Thyroid gland (tissue), 4 donors: ENCODE results near the gene CISH. TPM values are rescaled to one million over a fixed set of nuclear protein-coding genes. Genes with fewer than 3 reads are reported as not detected.

Experiments used
- DNase-seq, 2 donors: peaks; one replicate each; pipeline ENCODE4 v3.0.0-alpha.2; 2019
- H3K27ac ChIP-seq, 3 donors: fragments of 200-600 bp; sonication (generic); 1 replicate in 2 of 3; 2 replicates in 1 of 3; pipeline ENCODE4 v1.5.1; 2016 to 2019; ENCODE audit warnings: mild to moderate bottlenecking in 1 of 3, moderate library complexity in 1 of 3
- H3K27me3 ChIP-seq: fragments of 200-600 bp; sonication (generic); one replicate; pipeline ENCODE4 v1.5.1; 2019
- H3K36me3 ChIP-seq, 2 donors: fragments of 200-600 bp; sonication (generic); one replicate each; pipeline ENCODE4 v1.5.1; 2016 to 2019
- H3K4me1 ChIP-seq, 2 donors: fragments of 200-600 bp; sonication (generic); one replicate each; pipeline ENCODE4 v1.5.1; 2017 to 2019
- H3K4me3 ChIP-seq, 3 donors: fragments of 200-600 bp; sonication (generic); replicated peaks in 1 of 3; 1 replicate in 2 of 3; 2 replicates in 1 of 3; pipeline ENCODE4 v1.5.1; 2016; ENCODE audit warnings: mild to moderate bottlenecking in 1 of 3
- H3K9me3 ChIP-seq: fragments of 200-600 bp; sonication (generic); one replicate; pipeline ENCODE4 v1.5.1; 2017
- CTCF ChIP-seq, 6 experiments: fragments of 200-600 bp in 3 of 6; fragments of 450-650 bp in 3 of 6; sonication (generic) in 3 of 6; IDR thresholded peaks; one replicate each; pipeline ENCODE4 v1.5.1; 2016 to 2019; ENCODE audit warnings: antibody characterized with exemption in 6 of 6, mild to moderate bottlenecking in 2 of 6, inconsistent platforms in 1 of 6, moderate library complexity in 1 of 6
- POLR2A ChIP-seq, 2 donors: fragments of 450-650 bp; IDR thresholded peaks; one replicate each; pipeline ENCODE4 v1.6.1; 2017; ENCODE audit warnings: antibody characterized with exemption in 2 of 2, mild to moderate bottlenecking in 2 of 2, moderate library complexity in 1 of 2
- WGBS, 2 donors: methylation state at CpG; one replicate each; pipeline ENCODE4 v1.1.5; 2017; 5-methylcytosine and 5-hydroxymethylcytosine counted together
- intact Hi-C: fragments of 100-400 bp; cut with DNase I; formaldehyde crosslinking; loops from one replicate; pipeline ENCODE4 v1.15.1; 2023
- total RNA-seq, 4 donors: library from RNA; depleted of rRNA; stranded (reverse); fragments of >200 nt; gene quantifications; one replicate each; pipeline ENCODE4 v1.2.3, GENCODE V29; 2016

Gene CISH
- total RNA-seq, 4 donors from 2014 or later = 31.0 to 78.1 (median 48.0) TPM

- 65 to 86% methylated on average over 1 of the region's 1 CpG for WGBS, 2 donors
- Histone ChIP-seq H3K27ac (peak overlapping the region; percentile 91 to 100 (median 100)), H3K4me3 (no peak overlapping the region), H3K27me3 (no peaks in the 10 kb centered on the region), H3K9me3 (no peaks in the 10 kb centered on the region), H3K4me1 (peaks cover 54 to 68% of the 10 kb centered on the region in 2 donors), H3K36me3 (no peaks in the 10 kb centered on the region)
- intact Hi-C loops = no loop called here
- peak; percentile 29 to 37 for DNase-seq
- TF ChIP-seq CTCF (IDR thresholded peaks at IDR 0.05) (no peak), POLR2A (IDR thresholded peaks at IDR 0.05) (no peak)
Observed at GRCh38 chr3:50599716-50600118, 11.9 kb downstream of the CISH start.

- Histone ChIP-seq H3K27ac (peak overlapping the region; percentile 91 to 100 (median 100)), H3K9me3 (no peaks in the 10 kb centered on the region), H3K36me3 (no peaks in the 10 kb centered on the region), H3K4me3 (no peak overlapping the region), H3K27me3 (no peaks in the 10 kb centered on the region), H3K4me1 (peaks cover 48 to 66% of the 10 kb centered on the region in 2 donors)
- 79 to 87% methylated on average over 5 to 6 of the region's 6 CpGs for whole genome bisulfite sequencing, 2 donors
- TF ChIP-seq POLR2A (IDR thresholded peaks at IDR 0.05) (no peak), CTCF (IDR thresholded peaks at IDR 0.05) (no peak)
- intact Hi-C loops = no loop called here
- DNase-seq = no peak
Observed at GRCh38 chr3:50599115-50599715, 12.4 kb downstream of the CISH start.

- H3K27ac ChIP-seq = peak overlapping the region; percentile 20 to 50 (median 44)
- H3K9me3 ChIP-seq = no peaks in the 10 kb centered on the region
- no peak for TF ChIP-seq CTCF (IDR thresholded peaks at IDR 0.05)
- peak in 1 of 2 donors; percentile 13 for TF ChIP-seq POLR2A (IDR thresholded peaks at IDR 0.05)
- 33 to 49% methylated on average over 2 of the region's 2 CpGs for WGBS, 2 donors
- no peaks in the 10 kb centered on the region for H3K36me3 ChIP-seq
- DNase-seq = peak in 1 of 2 donors; percentile 32
- peaks cover 24 to 53% of the 10 kb centered on the region in 2 donors for H3K4me1 ChIP-seq
- H3K4me3 ChIP-seq = no peak overlapping the region
- intact Hi-C loops = no loop called here
- H3K27me3 ChIP-seq = no peaks in the 10 kb centered on the region
Observed at GRCh38 chr3:50594253-50594785, 17.3 kb downstream of the CISH start.

GRCh38 chr3:50592568-50592967 lies 19.0 kb downstream of the CISH start:
- Histone ChIP-seq H3K27ac (peak overlapping the region; percentile 33 to 47 (median 43)), H3K9me3 (no peaks in the 10 kb centered on the region), H3K4me3 (no peak overlapping the region), H3K27me3 (no peaks in the 10 kb centered on the region), H3K36me3 (no peaks in the 10 kb centered on the region), H3K4me1 (peaks cover 21 to 52% of the 10 kb centered on the region in 2 donors)
- DNase-seq = no peak
- TF ChIP-seq CTCF (IDR thresholded peaks at IDR 0.05) = no peak
- WGBS, 2 donors = 49 to 62% methylated on average over 5 of the region's 5 CpGs
- intact Hi-C loops = no loop called here

GRCh38 chr3:50591196-50591741 lies 20.3 kb downstream of the CISH start:
- Histone ChIP-seq H3K27ac (peak overlapping the region; percentile 37 to 68 (median 59)), H3K27me3 (no peaks in the 10 kb centered on the region), H3K4me1 (peaks cover 22 to 63% of the 10 kb centered on the region in 2 donors), H3K9me3 (no peaks in the 10 kb centered on the region), H3K4me3 (no peak overlapping the region), H3K36me3 (no peaks in the 10 kb centered on the region)
- TF ChIP-seq POLR2A (IDR thresholded peaks at IDR 0.05) = no peak
- TF ChIP-seq CTCF (IDR thresholded peaks at IDR 0.05) = no peak
- 56 to 85% methylated on average over 4 to 6 of the region's 9 CpGs for WGBS, 2 donors
- DNase-seq = no peak
- intact Hi-C loops = no loop called here
